Urinary bladder (tissue), 4 donors: ENCODE measurements around the gene BOLA2B. TPM values are rescaled to one million over a fixed set of nuclear protein-coding genes. Genes with fewer than 3 reads are reported as not detected.
"Not testable (repeated sequence)": the region's sequence is repeated elsewhere in the genome, so short reads cannot be mapped to it uniquely, and the experiment has no call there.

Source experiments
- DNase-seq: peaks from one replicate; pipeline ENCODE4 v3.0.0-alpha.2; 2015; ENCODE audit errors: extremely low spot score
- H3K27ac ChIP-seq: one replicate; pipeline ENCODE4 v1.5.1; 2013; ENCODE audit warnings: low read depth, mild to moderate bottlenecking, moderate library complexity
- H3K36me3 ChIP-seq: one replicate; pipeline ENCODE4 v1.6.1; 2013; ENCODE audit warnings: mild to moderate bottlenecking, moderate library complexity; ENCODE audit not compliant: insufficient read depth
- H3K4me1 ChIP-seq: one replicate; pipeline ENCODE4 v1.6.1; 2013; ENCODE audit warnings: mild to moderate bottlenecking, moderate library complexity; ENCODE audit not compliant: insufficient read depth
- H3K4me3 ChIP-seq: one replicate; pipeline ENCODE4 v1.5.1; 2013; ENCODE audit warnings: low read depth, low read length
- WGBS: extraction: QIAGEN DNeasy Blood & Tissue Kit; methylation state at CpG from one replicate; pipeline ENCODE4 v1.1.7; 2013; 5-methylcytosine and 5-hydroxymethylcytosine counted together
- polyA plus RNA-seq: library from polyadenylated mRNA; stranded (reverse); fragments of 200-250 nt; gene quantifications from one replicate; pipeline ENCODE4 v1.2.3, GENCODE V29; 2013
- total RNA-seq: library from RNA; depleted of rRNA; stranded (reverse); fragments of >200 nt; gene quantifications from one replicate; pipeline ENCODE4 v1.2.3, GENCODE V29; 2014
- donor health status: healthy with polysubstance abuse.
- donor health status: healthy.

The BOLA2B gene
- total and polyA plus RNA-seq, 2 donors: 10.2 to 97.5 TPM

DNA sequence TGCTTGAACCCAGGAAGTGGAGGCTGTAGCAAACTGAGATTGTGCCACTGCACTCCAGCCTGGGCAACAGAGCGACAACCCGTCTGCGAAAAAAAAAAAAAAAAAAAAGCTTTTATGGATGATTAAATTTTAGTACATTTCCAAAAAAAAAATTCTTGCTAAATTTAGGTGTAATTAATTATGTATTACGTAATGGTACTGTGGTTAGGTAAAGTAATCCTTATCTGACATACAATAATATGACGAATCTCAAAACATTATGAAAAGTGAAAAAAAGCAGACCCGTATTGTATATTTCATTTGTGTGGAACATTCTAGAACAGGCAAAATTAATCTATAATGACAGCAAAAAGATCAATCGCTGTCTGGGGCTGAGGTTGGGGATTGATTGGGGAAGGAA is 20.4 kb downstream of the BOLA2B start:
- no peak overlapping the region for H3K27ac ChIP-seq
- no peaks in the 10 kb centered on the region for H3K36me3 ChIP-seq
- no peaks in the 10 kb centered on the region for H3K4me1 ChIP-seq
- H3K4me3 ChIP-seq: no peak overlapping the region
- no peak for DNase-seq
- WGBS: 85% methylated on average over 7 of the region's 7 CpGs

DNA sequence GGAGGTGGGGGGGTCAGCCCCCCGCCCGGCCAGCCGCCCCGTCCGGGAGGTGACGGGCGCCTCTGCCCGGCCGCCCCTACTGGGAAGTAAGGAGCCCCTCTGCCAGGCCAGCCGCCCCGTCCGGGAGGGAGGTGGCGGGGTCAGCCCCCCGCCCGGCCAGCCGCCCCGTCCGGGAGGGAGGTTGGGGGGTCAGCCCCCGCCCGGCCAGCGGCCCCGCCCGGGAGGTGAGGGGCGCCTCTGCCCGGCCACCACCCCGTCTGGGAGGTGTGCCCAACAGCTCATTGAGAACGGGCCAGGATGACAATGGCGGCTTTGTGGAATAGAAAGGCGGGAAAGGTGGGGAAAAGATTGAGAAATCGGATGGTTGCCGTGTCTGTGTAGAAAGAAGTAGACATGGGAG is 23.3 kb downstream of the BOLA2B start:
- not testable (repeated sequence) for H3K27ac ChIP-seq, H3K4me1 ChIP-seq, H3K36me3 ChIP-seq, H3K4me3 ChIP-seq, DNase-seq
- WGBS: 88% methylated on average over 16 of the region's 31 CpGs

- not testable (repeated sequence) for H3K27ac ChIP-seq, H3K4me1 ChIP-seq, H3K4me3 ChIP-seq, H3K36me3 ChIP-seq, DNase-seq
- 90% methylated on average over 38 of the region's 38 CpGs for WGBS
These were observed 24.1 kb downstream of the BOLA2B start for GRCh38 chr16:30169416-30169815.

DNA sequence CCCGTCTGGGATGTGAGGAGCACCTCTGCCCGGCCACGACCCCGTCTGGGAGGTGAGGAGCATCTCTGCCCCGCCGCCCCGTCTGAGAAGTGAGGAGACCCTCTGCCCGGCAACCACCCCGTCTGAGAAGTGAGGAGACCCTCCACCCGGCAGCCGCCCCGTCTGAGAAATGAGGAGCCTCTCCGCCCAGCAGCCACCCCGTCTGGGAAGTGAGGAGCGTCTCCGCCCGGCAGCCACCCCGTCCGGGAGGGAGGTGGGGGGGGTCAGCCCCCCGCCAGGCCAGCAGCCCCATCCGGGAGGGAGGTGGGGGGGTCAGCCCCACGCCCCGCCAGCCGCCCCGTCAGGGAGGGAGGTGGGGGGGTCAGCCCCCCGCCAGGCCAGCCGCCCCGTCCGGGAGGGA is 24.7 kb downstream of the BOLA2B start:
- H3K36me3 ChIP-seq, H3K27ac ChIP-seq, H3K4me1 ChIP-seq, DNase-seq, H3K4me3 ChIP-seq: not testable (repeated sequence)
- 72% methylated on average over 14 of the region's 29 CpGs for WGBS

GRCh38 chr16:30166202-30166902 is 27.1 kb downstream of the BOLA2B start:
- 85% methylated on average over 11 of the region's 11 CpGs for WGBS
- Histone ChIP-seq H3K4me1 (no peaks in the 10 kb centered on the region), H3K4me3 (no peak overlapping the region), H3K36me3 (no peaks in the 10 kb centered on the region), H3K27ac (no peak overlapping the region)
- no peak for DNase-seq

DNA sequence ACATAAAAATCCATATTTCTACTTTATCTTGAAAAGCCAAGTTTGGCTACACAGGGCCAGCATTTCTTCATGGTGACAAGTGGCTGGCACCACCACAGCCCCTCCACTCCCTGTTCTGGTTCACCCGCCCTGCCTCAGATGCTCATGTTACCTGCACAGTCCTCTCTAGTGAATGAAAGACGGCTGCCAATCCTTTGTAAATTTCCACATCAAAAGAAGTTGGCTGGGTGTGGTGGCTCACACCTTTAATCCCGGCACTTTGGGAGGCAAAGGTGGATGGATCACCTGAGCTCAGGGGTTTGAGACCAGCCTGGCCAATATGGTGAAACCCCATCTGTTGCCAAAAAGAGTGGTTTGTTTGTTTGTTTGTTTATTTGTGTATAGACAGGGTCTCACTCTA is 29.9 kb downstream of the BOLA2B start:
- 85% methylated on average over 3 of the region's 3 CpGs for whole genome bisulfite sequencing
- Histone ChIP-seq H3K4me1 (no peaks in the 10 kb centered on the region), H3K36me3 (no peaks in the 10 kb centered on the region), H3K4me3 (no peak overlapping the region), H3K27ac (no peak overlapping the region)
- DNase-seq: no peak

DNA sequence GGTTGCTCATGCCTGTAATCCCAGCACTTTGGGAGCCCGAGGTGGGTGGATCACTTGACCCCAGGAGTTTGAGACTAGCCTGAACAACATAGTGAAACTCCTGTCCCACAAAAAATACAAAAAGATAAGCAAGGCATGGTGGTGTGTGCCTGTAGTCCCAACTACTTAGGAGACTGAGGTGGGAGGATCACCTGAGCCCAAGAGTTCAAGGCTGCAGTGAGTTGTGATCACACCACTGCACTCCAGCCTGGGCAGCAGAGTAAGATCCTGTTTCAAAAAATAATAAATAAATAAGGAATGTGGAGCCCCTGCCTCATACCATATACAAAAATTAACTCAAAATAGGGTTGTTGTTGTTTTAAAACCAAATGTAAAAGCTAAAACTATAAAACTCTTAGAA is 36.3 kb downstream of the BOLA2B start:
- WGBS: 74% methylated on average over 1 of the region's 1 CpG
- no peaks in the 10 kb centered on the region for H3K4me1 ChIP-seq
- H3K27ac ChIP-seq: no peak overlapping the region

DNA sequence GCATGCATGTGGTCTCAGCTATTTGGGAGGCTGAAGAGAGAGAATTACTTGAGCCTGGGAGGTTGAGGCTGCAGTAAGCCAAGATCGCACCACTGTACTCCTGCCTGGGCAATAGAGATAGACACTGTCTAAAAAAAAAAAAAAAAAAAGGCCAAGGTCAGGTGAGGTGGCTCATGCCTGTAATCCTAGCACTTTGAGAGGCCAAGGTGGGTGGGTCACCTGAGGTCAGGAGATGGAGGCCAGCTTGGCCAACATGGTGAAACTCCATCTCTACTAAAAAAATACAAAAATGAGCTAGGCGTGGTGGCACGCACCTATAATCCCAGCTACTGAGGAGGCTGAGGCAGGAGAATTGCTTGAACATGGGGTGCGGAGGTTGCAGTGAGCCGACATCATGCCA is 38.3 kb downstream of the BOLA2B start:
- no peak for DNase-seq
- no peaks in the 10 kb centered on the region for H3K36me3 ChIP-seq
- no peak overlapping the region for H3K4me3 ChIP-seq
- WGBS: 99% methylated on average over 5 of the region's 5 CpGs
- no peak overlapping the region for H3K27ac ChIP-seq
- H3K4me1 ChIP-seq: no peaks in the 10 kb centered on the region

More for the DNA sequence above, 36.3 kb downstream of the BOLA2B start:
- no peaks in the 10 kb centered on the region for H3K36me3 ChIP-seq
- no peak for DNase-seq
- no peak overlapping the region for H3K4me3 ChIP-seq

GRCh38 chr16:30152517-30152916 is 40.9 kb downstream of the BOLA2B start:
- 96% methylated on average over 9 of the region's 9 CpGs for WGBS
- H3K4me1 ChIP-seq: no peaks in the 10 kb centered on the region
- H3K36me3 ChIP-seq: no peaks in the 10 kb centered on the region
- DNase-seq: no peak
- H3K27ac ChIP-seq: no peak overlapping the region
- H3K4me3 ChIP-seq: no peak overlapping the region

GRCh38 chr16:30151091-30151490 is 42.4 kb downstream of the BOLA2B start:
- Histone ChIP-seq H3K4me1 (no peaks in the 10 kb centered on the region), H3K36me3 (no peaks in the 10 kb centered on the region), H3K4me3 (no peak overlapping the region), H3K27ac (no peak overlapping the region)
- WGBS: 87% methylated on average over 7 of the region's 7 CpGs
- no peak for DNase-seq

GRCh38 chr16:30149250-30149930 is 44.1 kb downstream of the BOLA2B start:
- DNase-seq: no peak
- H3K4me1 ChIP-seq: no peaks in the 10 kb centered on the region
- WGBS: 89% methylated on average over 5 of the region's 5 CpGs
- no peak overlapping the region for H3K4me3 ChIP-seq
- H3K36me3 ChIP-seq: no peaks in the 10 kb centered on the region
- no peak overlapping the region for H3K27ac ChIP-seq

- Histone ChIP-seq H3K4me1 (no peaks in the 10 kb centered on the region), H3K4me3 (no peak overlapping the region), H3K27ac (no peak overlapping the region), H3K36me3 (no peaks in the 10 kb centered on the region)
- DNase-seq: no peak
- WGBS: 87% methylated on average over 3 of the region's 3 CpGs
These were observed 45.5 kb downstream of the BOLA2B start for GRCh38 chr16:30147843-30148510.

GRCh38 chr16:30145657-30146056 is 47.8 kb downstream of the BOLA2B start:
- no peak for DNase-seq
- Histone ChIP-seq H3K4me1 (no peaks in the 10 kb centered on the region), H3K4me3 (no peak overlapping the region), H3K36me3 (no peaks in the 10 kb centered on the region), H3K27ac (no peak overlapping the region)
- 64% methylated on average over 1 of the region's 1 CpG for WGBS

- DNase-seq: no peak
- H3K36me3 ChIP-seq: no peaks in the 10 kb centered on the region
- H3K27ac ChIP-seq: no peak overlapping the region
- H3K4me3 ChIP-seq: no peak overlapping the region
- no peaks in the 10 kb centered on the region for H3K4me1 ChIP-seq
- WGBS: 96% methylated on average over 1 of the region's 1 CpG
These were observed 48.5 kb downstream of the BOLA2B start for GRCh38 chr16:30144917-30145316.
